ENCODE data around the gene SCAMP3. TPM values are rescaled to one million over a fixed set of nuclear protein-coding genes. Genes with fewer than 3 reads are reported as not detected.

SCAMP3 gene
- total and polyA plus RNA-seq, 2 experiments from 2014 or later = 50.5 to 52.5 TPM

DNA sequence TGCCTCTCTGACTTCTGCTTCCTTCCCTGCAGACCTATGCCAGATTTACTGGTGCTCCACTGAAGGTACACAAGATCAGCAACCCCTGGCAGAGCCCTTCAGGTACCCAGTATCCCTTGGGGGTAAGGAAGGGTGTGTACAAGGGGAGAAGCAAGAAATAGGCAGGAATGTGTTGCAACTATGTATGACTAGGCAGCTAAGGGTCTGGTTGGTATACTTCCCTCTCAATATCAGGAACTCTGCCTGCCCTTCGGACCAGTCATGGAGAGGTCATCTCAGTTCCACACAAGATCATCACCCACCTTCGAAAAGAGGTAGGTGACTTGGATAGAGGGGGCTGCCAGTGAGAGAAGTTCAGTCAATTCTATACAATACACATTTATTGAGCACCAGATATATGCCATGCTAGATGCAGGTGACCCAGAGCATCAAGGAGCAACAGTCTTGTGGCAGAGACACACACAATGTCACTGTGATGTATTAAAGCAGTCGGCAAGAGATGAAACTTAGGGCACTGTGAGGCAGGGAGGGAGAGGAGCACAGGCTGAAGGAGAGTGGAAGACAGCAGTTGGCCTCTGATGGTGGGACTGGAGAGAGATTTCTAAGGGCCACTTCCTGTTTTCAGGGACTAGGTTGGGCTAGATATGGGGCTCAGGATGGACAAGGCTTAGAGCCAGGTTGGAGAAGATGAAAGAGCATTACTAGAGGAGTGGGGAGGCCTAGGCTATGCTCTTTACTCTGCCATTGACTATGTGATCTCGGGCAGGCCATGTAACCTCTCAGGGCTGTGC is 51.7 kb downstream of the SCAMP3 start:
- H3K4me3 Mint-ChIP-seq = peak overlapping the region; percentile 88
- H3K79me2 ChIP-seq (replicated peaks; ENCODE audit: insufficient read depth) = 0 out of 2 replicates have a peak, but pooled peaks cover 7% of the 10 kb centered on the region
- H3K4me1 Mint-ChIP-seq = peaks cover 29% of the 10 kb centered on the region
- H3K27me3 Mint-ChIP-seq (ENCODE audit: insufficient read depth, low read depth, poor library complexity) = peaks cover 36% of the 10 kb centered on the region
- H3K36me3 ChIP-seq (ENCODE audit: insufficient read depth) = no peaks in the 10 kb centered on the region
- no peak overlapping the region for H3K27ac ChIP-seq (ENCODE audit: low read depth)
- H2AFZ ChIP-seq = no peak overlapping the region
- no peaks in the 10 kb centered on the region; the same call in 1 of the 2 replicates for H4K20me1 ChIP-seq (replicated peaks; ENCODE audit: insufficient read depth)
- H3K36me3 Mint-ChIP-seq (ENCODE audit: low read depth) = peaks cover 10% of the 10 kb centered on the region; the same call in 2 of the 3 replicates
- H3K9me3 Mint-ChIP-seq = no peaks in the 10 kb centered on the region; the same call in none of the 3 replicates
- TF ChIP-seq JUNB (IDR thresholded peaks at IDR 0.05; ENCODE audit: unreplicated experiment) = no peak
- H3F3A ChIP-seq (replicated peaks; ENCODE audit: low read depth) = peaks cover 15% of the 10 kb centered on the region
- H3K4me3 ChIP-seq = 0 out of 2 replicates have a peak overlapping the region, but pooled peaks have one; percentile 99
- H3K9me2 ChIP-seq (ENCODE audit: insufficient read depth) = no peaks in the 10 kb centered on the region
- peaks cover 6% of the 10 kb centered on the region; the same call in 1 of the 2 replicates for H3K27me3 ChIP-seq (ENCODE audit: insufficient read depth)
- peaks cover 21% of the 10 kb centered on the region for H3K4me1 ChIP-seq (ENCODE audit: insufficient read depth)
- DNase-seq (ENCODE audit: low spot score) (no peak), ATAC-seq (no peak)
- H3K27ac Mint-ChIP-seq = no peak overlapping the region
- no peak overlapping the region for H3K4me2 ChIP-seq

DNA sequence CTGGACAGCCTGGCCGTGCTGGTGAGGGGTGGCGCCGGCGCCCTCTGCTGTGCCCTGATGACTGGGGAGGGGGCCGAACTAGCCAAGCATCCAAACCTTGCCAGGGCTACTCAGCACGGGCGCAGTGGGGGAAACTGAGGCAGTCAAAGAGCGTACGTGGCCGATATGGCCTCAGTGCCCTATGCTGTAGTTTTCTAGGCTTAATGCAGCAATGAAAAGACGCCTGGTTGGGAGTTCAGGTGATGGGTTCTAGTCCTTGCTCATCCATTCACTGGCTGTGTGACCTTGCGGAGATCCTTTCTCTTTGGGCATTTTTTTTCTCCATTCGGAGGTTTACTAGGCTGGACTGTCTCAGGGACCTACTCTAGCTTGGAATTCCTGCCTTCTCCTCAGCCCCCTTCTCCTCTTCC is 52.8 kb downstream of the SCAMP3 start:
- Histone ChIP-seq H4K20me1 (replicated peaks; ENCODE audit: insufficient read depth) (no peaks in the 10 kb centered on the region; the same call in 1 of the 2 replicates), H3K4me2 (peak overlapping the region; percentile 99), H3K27me3 (ENCODE audit: insufficient read depth) (peaks cover 6% of the 10 kb centered on the region; the same call in 1 of the 2 replicates), H3K4me3 (peak overlapping the region; percentile 99), H3K9me2 (ENCODE audit: insufficient read depth) (no peaks in the 10 kb centered on the region), H3K27ac (ENCODE audit: low read depth) (peak overlapping the region; percentile 90), H2AFZ (peak overlapping the region; percentile 97), H3K79me2 (replicated peaks; ENCODE audit: insufficient read depth) (0 out of 2 replicates have a peak, but pooled peaks cover 7% of the 10 kb centered on the region), H3F3A (replicated peaks; ENCODE audit: low read depth) (peaks cover 24% of the 10 kb centered on the region), H3K4me1 (ENCODE audit: insufficient read depth) (peaks cover 21% of the 10 kb centered on the region), H3K36me3 (ENCODE audit: insufficient read depth) (no peaks in the 10 kb centered on the region)
- DNase-seq (ENCODE audit: low spot score) = no peak
- TF ChIP-seq CREB1 (CRISPR knock-in tag; IDR thresholded peaks at IDR 0.05; ENCODE audit: low read depth) (no peak), POLR2AphosphoS5 (IDR thresholded peaks at IDR 0.05; ENCODE audit: low read depth) (no peak; the same call in 1 of the 2 replicates), JUNB (IDR thresholded peaks at IDR 0.05; ENCODE audit: unreplicated experiment) (no peak), STAT1 (IDR thresholded peaks at IDR 0.05; ENCODE audit: unreplicated experiment) (no peak)
- TF ChIP-seq, protein P1, sequence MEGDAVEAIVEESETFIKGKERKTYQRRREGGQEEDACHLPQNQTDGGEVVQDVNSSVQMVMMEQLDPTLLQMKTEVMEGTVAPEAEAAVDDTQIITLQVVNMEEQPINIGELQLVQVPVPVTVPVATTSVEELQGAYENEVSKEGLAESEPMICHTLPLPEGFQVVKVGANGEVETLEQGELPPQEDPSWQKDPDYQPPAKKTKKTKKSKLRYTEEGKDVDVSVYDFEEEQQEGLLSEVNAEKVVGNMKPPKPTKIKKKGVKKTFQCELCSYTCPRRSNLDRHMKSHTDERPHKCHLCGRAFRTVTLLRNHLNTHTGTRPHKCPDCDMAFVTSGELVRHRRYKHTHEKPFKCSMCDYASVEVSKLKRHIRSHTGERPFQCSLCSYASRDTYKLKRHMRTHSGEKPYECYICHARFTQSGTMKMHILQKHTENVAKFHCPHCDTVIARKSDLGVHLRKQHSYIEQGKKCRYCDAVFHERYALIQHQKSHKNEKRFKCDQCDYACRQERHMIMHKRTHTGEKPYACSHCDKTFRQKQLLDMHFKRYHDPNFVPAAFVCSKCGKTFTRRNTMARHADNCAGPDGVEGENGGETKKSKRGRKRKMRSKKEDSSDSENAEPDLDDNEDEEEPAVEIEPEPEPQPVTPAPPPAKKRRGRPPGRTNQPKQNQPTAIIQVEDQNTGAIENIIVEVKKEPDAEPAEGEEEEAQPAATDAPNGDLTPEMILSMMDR (conservative IDR thresholded peaks at IDR 0.05; ENCODE audit: low read depth in 2 of 2) = peak in 1 of 2 experiments; percentile 22; a peak in 2 of 4 replicates
- Mint-ChIP-seq H3K4me1 (peaks cover 30% of the 10 kb centered on the region), H3K27me3 (ENCODE audit: insufficient read depth, low read depth, poor library complexity) (peaks cover 42% of the 10 kb centered on the region), H3K4me3 (peak overlapping the region; percentile 88), H3K27ac (peak overlapping the region; percentile 95), H3K9me3 (no peaks in the 10 kb centered on the region; the same call in 1 of the 3 replicates), H3K36me3 (ENCODE audit: low read depth) (peaks cover 9% of the 10 kb centered on the region)
- ATAC-seq = no peak
